Smooth muscle cell (in vitro differentiated cells): ENCODE results near the gene KSR2. TPM values are rescaled to one million over a fixed set of nuclear protein-coding genes. Genes with fewer than 3 reads are reported as not detected.

Experiments used
- DNase-seq: peaks from one replicate; lab custom pipeline; 2025; ENCODE audit not compliant: unreplicated experiment; lab: John Stamatoyannopoulos, UW
- H2AFZ ChIP-seq: fragments of 200-600 bp; sonication (generic); 2 replicates; pipeline ENCODE4 v1.6.0; 2016; ENCODE audit warnings: antibody characterized with exemption, low read depth, mild to moderate bottlenecking
- H3F3A ChIP-seq: fragments of 200-600 bp; sonication (generic); 2 replicates; pipeline ENCODE4 v1.6.0; 2017; ENCODE audit warnings: antibody characterized with exemption, low read depth
- H3K27ac ChIP-seq: fragments of 200-600 bp; sonication (generic); 2 replicates; pipeline ENCODE4 v1.5.1; 2016; ENCODE audit warnings: low read depth, mild to moderate bottlenecking
- H3K27me3 ChIP-seq: fragments of 200-600 bp; sonication (generic); 2 replicates; pipeline ENCODE4 v1.6.1; 2016; ENCODE audit warnings: low read depth, mild to moderate bottlenecking
- H3K36me3 ChIP-seq: fragments of 200-600 bp; sonication (generic); 2 replicates; pipeline ENCODE4 v1.5.1; 2016; ENCODE audit warnings: low read depth
- H3K4me1 ChIP-seq: fragments of 200-600 bp; sonication (generic); 2 replicates; pipeline ENCODE4 v1.5.1; 2016; ENCODE audit warnings: low read depth
- H3K4me2 ChIP-seq: fragments of 200-600 bp; sonication (generic); 2 replicates; pipeline ENCODE4 v1.6.0; 2016; ENCODE audit warnings: mild to moderate bottlenecking
- H3K4me3 ChIP-seq: fragments of 200-600 bp; sonication (generic); 2 replicates; pipeline ENCODE4 v1.5.1; 2016; ENCODE audit warnings: mild to moderate bottlenecking
- H3K79me2 ChIP-seq: fragments of 200-600 bp; sonication (generic); 2 replicates; pipeline ENCODE4 v1.6.0; 2016; ENCODE audit warnings: low read depth, mild to moderate bottlenecking
- H3K9ac ChIP-seq: fragments of 200-600 bp; sonication (generic); 2 replicates; pipeline ENCODE4 v1.6.0; 2016; ENCODE audit warnings: low read depth
- H3K9me3 ChIP-seq: fragments of 200-600 bp; sonication (generic); replicated peaks from 2 replicates; pipeline ENCODE4 v1.5.1; 2016; ENCODE audit warnings: low read depth
- H4K20me1 ChIP-seq: fragments of 200-600 bp; sonication (generic); 2 replicates; pipeline ENCODE4 v1.6.0; 2016; ENCODE audit warnings: low read depth
- WGBS: methylation state at CpG from one replicate; pipeline ENCODE4 v1.1.7; 2016; ENCODE audit warnings: low lambda C conversion rate; 5-methylcytosine and 5-hydroxymethylcytosine counted together
- polyA plus RNA-seq: library from polyadenylated mRNA; unstranded; fragments of >200 nt; fragmentation: Nextera tagmentation; extraction: Ambion mirVana; gene quantifications from 2 replicates; pipeline ENCODE4 v1.2.1, GENCODE V29; 2016
- total RNA-seq: library from RNA; depleted of rRNA; stranded (reverse); fragments of >200 nt; gene quantifications from 2 replicates; pipeline ENCODE4 v1.2.3, GENCODE V29; 2014
- TF ChIP-seq, protein P1 (sequence below): fragments of 200-600 bp; sonication (generic); IDR thresholded peaks from 2 replicates; pipeline ENCODE4 v1.5.1; 2017; ENCODE audit warnings: borderline replicate concordance, mild to moderate bottlenecking, antibody characterized with exemption; ENCODE audit not compliant: insufficient read depth, poor library complexity, severe bottlenecking

Gene KSR2
- total and polyA plus RNA-seq, 2 experiments from 2014 or later: 0.04 TPM; not detected in 1

DNA sequence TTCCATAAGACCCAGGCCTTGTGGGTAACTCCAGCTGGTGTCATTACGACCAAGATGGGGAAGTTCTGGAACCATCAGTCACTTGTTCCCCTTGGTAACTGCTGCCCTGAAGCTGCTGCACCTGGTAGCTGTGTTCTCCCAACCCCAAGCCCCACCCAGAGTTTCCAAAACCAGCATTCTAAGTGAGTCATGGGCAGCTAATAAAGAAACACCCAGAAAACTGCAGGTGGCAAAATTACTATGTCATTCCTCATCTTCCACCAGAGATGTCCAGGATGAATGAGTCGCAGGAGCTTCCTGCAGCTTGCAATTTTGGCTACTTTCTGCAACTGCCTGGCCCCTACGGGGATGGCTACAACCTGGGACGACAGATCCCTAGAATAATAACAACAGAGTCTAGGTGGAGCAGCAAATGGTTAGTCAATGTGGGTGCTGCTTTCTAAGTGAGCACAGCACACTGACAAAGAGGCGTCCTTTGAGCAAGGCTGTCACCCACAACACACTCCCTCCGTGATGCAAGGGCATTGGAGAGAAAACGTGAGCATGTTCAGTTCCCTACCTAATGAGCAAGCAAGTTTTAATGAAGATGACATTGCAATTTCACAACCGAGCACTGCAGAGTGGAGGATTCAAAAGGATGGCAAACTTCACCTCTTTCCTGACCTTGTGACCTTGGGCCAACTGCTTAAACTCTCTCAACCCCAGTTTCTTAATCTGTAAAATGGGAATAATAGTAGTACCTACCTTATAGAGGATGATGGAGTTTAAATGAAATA lies 306.0 kb downstream of the KSR2 start:
- H4K20me1 ChIP-seq: no peaks in the 10 kb centered on the region
- H3K9ac ChIP-seq: no peak overlapping the region
- no peaks in the 10 kb centered on the region for H3K36me3 ChIP-seq
- H2AFZ ChIP-seq: no peak overlapping the region
- H3K4me2 ChIP-seq: no peak overlapping the region
- H3F3A ChIP-seq: no peaks in the 10 kb centered on the region
- DNase-seq: no peak
- H3K4me3 ChIP-seq: no peak overlapping the region
- H3K79me2 ChIP-seq: no peaks in the 10 kb centered on the region
- no peaks in the 10 kb centered on the region for H3K4me1 ChIP-seq
- TF ChIP-seq, protein P1, sequence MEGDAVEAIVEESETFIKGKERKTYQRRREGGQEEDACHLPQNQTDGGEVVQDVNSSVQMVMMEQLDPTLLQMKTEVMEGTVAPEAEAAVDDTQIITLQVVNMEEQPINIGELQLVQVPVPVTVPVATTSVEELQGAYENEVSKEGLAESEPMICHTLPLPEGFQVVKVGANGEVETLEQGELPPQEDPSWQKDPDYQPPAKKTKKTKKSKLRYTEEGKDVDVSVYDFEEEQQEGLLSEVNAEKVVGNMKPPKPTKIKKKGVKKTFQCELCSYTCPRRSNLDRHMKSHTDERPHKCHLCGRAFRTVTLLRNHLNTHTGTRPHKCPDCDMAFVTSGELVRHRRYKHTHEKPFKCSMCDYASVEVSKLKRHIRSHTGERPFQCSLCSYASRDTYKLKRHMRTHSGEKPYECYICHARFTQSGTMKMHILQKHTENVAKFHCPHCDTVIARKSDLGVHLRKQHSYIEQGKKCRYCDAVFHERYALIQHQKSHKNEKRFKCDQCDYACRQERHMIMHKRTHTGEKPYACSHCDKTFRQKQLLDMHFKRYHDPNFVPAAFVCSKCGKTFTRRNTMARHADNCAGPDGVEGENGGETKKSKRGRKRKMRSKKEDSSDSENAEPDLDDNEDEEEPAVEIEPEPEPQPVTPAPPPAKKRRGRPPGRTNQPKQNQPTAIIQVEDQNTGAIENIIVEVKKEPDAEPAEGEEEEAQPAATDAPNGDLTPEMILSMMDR: no peak
- H3K27ac ChIP-seq: no peak overlapping the region
- no peaks in the 10 kb centered on the region for H3K9me3 ChIP-seq
- WGBS: 77% methylated on average over 8 of the region's 8 CpGs
- peaks cover 20% of the 10 kb centered on the region for H3K27me3 ChIP-seq

GRCh38 chr12:117662220-117662619 lies 306.6 kb downstream of the KSR2 start:
- Histone ChIP-seq H3K27me3 (peaks cover 20% of the 10 kb centered on the region), H3K27ac (no peak overlapping the region), H3K9ac (no peak overlapping the region), H3K4me3 (no peak overlapping the region), H2AFZ (no peak overlapping the region), H3K4me1 (no peaks in the 10 kb centered on the region), H3K36me3 (no peaks in the 10 kb centered on the region), H3K4me2 (no peak overlapping the region), H4K20me1 (no peaks in the 10 kb centered on the region), H3F3A (no peaks in the 10 kb centered on the region), H3K9me3 (no peaks in the 10 kb centered on the region), H3K79me2 (no peaks in the 10 kb centered on the region)
- TF ChIP-seq, protein P1: no peak
- no peak for DNase-seq
- WGBS: 90% methylated on average over 6 of the region's 6 CpGs

DNA sequence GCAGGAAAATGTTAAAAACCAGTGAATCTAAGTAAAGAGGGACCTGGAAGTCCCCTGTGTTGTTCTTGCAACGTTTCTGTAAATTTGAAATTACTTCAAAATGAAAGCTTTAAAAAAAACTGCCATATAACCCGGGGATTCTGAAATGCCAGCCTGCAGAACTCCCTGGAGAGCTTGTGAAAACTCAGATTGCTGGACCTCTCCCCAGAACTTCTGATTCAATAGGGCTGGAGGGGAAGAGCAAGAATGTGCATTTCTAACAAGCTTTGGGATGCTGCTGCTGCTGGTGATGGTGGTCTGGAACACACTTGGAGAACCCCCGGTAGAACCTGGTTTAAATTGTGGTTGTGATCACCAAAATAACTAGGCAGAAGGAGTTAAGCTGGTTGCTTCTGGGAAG lies 307.3 kb downstream of the KSR2 start:
- WGBS: 74% methylated on average over 3 of the region's 3 CpGs
- Histone ChIP-seq H3K4me3 (no peak overlapping the region), H3K27me3 (peaks cover 20% of the 10 kb centered on the region), H3K27ac (no peak overlapping the region), H3K9me3 (no peaks in the 10 kb centered on the region), H3K79me2 (no peaks in the 10 kb centered on the region), H3F3A (no peaks in the 10 kb centered on the region), H3K4me1 (no peaks in the 10 kb centered on the region), H3K36me3 (no peaks in the 10 kb centered on the region), H3K9ac (no peak overlapping the region), H4K20me1 (no peaks in the 10 kb centered on the region), H3K4me2 (no peak overlapping the region), H2AFZ (no peak overlapping the region)
- no peak for DNase-seq
- TF ChIP-seq, protein P1: no peak

- no peaks in the 10 kb centered on the region for H3K79me2 ChIP-seq
- H3K27ac ChIP-seq: no peak overlapping the region
- H2AFZ ChIP-seq: no peak overlapping the region
- peaks cover 20% of the 10 kb centered on the region for H3K27me3 ChIP-seq
- H3K4me1 ChIP-seq: no peaks in the 10 kb centered on the region
- no peaks in the 10 kb centered on the region for H4K20me1 ChIP-seq
- no peak overlapping the region for H3K4me2 ChIP-seq
- TF ChIP-seq, protein P1: no peak
- H3K9ac ChIP-seq: no peak overlapping the region
- WGBS: 85% methylated on average over 3 of the region's 3 CpGs
- no peak for DNase-seq
- no peaks in the 10 kb centered on the region for H3F3A ChIP-seq
- H3K4me3 ChIP-seq: no peak overlapping the region
- H3K36me3 ChIP-seq: no peaks in the 10 kb centered on the region
- no peaks in the 10 kb centered on the region for H3K9me3 ChIP-seq
These were observed 307.9 kb downstream of the KSR2 start for GRCh38 chr12:117660896-117661295.
